ENCODE measurements around the gene KCNJ3.

The KCNJ3 gene

DNA sequence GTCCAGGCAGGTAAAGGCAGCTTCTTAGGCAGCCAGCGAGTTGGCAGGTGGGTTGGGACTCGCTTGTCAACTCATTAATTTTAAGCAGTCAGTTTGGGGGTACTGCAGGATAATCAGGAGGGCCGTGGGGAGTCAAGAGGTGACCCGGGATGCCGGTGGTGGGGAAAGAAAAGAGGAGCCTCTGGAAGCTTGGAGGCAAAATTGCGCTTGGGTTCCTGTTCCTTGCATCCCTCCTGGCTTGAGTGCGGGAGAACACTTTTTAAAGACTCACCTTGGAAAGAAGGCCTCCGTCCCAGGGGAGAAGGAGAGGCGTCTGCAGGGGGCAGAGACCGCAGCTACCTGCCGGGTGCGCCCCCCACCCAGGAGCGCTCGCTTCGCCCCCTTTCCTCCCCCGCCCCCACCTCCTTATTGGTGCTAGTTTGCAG lies at the start of gene KCNJ3:
Gene KCNJ3, plus strand, starts transcription at position 400 of the 425 bp plus-strand sequence. CDS start 81 bp downstream, outside the sequence.
- DNase-seq: no peak

DNA sequence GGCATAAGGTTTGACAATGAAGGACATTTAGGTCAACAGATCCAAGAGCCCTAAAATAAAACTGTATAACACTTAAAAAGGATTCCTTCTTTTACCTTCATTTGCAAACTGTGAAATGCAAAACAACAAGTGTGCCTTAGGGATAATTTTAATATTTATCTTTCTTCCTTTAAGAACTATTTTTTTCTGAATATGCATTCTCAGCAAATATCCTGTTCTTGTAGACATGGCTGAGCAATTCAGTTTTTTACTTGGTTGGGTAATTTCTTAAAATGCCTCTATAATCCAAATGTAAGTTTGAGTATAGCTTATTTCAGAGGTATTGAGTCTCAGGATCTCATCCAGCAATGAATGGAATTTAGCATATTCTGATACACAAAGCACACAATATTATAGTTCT lies 43.0 kb upstream of the KCNJ3 start:
- no peak for DNase-seq

GRCh38 chr2:154658854-154659253 lies 39.6 kb upstream of the KCNJ3 start:
- DNase-seq: no peak

GRCh38 chr2:154664248-154664647 lies 34.2 kb upstream of the KCNJ3 start:
- no peak for DNase-seq

DNA sequence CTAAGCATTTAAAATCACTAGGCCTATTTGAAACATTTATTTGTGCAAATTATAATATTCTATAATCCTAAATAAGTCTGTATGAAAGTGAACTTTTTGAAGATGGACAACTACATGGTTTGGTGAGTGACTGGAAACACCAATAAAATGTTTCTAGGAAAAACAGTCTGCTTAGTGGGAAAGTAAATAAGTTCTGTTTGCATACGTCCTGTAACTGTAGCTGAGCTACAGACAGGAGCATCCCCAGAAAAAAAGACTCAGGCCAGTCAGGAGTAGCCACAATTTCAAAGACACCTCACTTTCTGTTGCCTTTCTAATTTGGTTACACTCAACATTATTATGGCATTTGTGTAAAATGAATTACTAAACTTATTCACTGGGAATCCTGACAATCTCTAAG lies 28.4 kb upstream of the KCNJ3 start:
- no peak for DNase-seq

DNA sequence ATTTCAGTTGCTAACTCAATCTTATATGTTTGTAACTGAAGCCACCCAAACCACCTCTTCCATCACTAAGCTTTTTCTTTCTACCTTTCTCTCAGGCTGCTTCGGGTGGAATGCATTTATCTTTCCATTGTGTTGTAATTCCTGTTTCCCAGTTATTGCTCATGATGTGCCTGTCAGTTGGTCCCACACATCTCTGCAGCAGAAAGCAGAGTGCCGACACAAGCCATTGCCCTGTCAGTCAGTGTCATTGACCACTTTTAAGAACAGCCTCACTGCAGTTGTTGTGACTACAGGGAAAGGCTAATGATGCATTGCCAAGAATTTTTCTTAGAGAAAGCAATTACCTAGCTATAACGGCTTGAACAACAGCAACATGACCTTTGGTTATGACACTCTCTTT lies 24.8 kb upstream of the KCNJ3 start:
- DNase-seq: no peak

DNA sequence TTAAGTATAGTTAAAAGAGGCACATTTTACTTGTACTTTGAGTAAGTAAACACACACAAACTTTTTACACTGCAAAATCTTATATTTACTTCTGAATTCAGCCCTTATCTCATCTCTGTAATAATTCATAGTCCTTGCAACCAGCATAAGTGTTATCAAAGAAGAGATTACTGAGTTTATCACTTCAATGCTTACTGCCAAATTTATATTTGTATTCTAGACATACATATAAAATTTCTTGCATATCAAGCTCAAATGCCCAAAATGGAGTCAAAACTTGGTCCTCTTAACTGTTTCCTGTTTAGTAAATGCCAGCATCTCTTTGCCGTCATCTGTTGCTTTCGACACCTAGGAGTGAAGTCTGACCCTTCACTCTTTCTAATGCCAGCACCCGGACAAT lies 21.1 kb upstream of the KCNJ3 start:
- no peak for DNase-seq

GRCh38 chr2:154681741-154682140 lies 16.8 kb upstream of the KCNJ3 start:
- no peak for DNase-seq

GRCh38 chr2:154686162-154686561 lies 12.3 kb upstream of the KCNJ3 start:
- DNase-seq: no peak

DNA sequence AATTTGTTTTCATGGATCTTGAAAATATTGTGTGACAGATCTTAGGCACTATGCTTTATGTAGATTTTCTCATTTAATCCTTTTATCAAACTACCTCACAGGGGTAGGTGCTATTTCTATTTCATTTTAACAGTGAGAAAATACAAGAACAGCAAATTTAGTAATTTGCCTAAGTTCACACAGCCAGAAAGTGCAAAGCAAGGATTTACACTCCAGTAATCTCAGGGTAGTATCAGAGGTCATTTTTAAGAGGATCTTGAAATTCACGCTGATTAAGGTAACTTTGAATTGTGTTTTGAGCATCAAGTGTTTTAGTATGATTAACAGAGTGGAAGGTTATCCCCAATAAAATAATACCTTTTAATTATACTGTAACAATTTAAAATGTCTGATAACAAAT lies 10.1 kb upstream of the KCNJ3 start:
- DNase-seq: no peak

GRCh38 chr2:154689158-154689557 lies 9.3 kb upstream of the KCNJ3 start:
- DNase-seq: no peak

GRCh38 chr2:154692927-154693326 lies 5.6 kb upstream of the KCNJ3 start:
- no peak for DNase-seq

- DNase-seq: no peak
Measured at GRCh38 chr2:154693741-154694340, 4.7 kb upstream of the KCNJ3 start.

DNA sequence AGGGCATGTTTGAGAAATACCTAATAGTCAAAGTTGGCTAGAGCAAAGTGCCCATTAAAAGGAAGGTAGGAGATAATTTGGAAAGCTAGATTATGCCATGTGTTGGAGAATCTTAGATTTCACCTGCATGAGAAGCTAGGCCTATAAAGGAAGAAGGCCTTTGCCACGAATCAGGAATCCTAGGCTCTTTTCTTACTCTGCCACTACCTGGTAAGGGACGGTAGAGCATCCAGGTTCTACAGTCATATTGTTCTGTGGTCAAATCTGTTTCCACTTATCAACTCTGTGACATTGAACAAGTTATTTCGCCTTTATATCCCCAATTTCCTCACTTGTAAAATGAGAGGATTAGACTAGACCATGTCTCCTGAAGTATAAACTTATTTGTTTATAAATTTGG lies 3.6 kb upstream of the KCNJ3 start:
- DNase-seq: no peak

DNA sequence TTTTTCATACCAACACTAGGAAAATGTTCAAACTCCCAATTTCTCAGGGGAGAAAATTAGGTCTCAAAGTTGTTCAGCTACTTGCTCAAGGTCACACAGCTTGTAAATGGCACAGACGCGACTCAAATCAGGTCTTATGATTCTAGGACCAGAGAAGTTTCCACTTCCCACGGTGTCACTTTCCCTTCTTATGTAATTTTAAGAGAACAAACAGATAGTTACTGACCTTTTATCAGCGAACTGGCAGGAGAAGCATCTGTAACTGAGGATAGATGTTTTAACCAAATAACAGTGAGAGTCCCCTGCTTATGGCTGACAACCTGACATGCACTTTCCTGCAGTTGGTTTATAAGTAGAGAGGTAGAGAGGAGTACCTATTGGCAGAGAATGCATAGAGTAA lies 2.1 kb upstream of the KCNJ3 start:
- DNase-seq: no peak

DNA sequence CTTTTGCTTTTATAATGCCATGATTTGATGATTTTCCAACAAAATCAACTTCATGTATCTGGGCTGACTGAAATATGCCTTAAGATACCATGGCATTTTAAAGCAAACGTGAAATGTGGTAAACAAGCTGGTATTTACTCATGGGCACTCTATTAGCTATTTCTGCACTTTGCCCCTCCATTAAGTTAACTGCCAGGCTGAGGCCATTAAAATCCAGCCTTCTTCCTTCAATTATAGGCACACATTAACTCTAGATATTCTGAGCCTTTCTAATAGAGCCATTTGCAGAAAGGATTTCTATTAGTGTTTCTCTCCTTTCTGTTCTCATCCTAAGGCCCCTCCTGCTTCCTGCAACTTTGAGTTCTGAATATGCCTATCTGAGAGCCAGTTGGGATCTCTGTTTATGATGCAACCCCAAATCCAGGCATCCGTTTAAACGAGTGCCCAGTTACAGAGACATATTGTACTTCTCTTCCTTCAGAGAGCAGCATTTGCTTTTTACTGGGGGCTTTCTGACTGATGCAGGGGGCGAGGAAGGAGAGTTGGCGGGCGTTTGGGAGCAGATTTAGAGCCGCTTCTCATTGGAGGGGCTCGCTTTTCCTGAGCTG lies 1.6 kb upstream of the KCNJ3 start:
- no peak for DNase-seq

DNA sequence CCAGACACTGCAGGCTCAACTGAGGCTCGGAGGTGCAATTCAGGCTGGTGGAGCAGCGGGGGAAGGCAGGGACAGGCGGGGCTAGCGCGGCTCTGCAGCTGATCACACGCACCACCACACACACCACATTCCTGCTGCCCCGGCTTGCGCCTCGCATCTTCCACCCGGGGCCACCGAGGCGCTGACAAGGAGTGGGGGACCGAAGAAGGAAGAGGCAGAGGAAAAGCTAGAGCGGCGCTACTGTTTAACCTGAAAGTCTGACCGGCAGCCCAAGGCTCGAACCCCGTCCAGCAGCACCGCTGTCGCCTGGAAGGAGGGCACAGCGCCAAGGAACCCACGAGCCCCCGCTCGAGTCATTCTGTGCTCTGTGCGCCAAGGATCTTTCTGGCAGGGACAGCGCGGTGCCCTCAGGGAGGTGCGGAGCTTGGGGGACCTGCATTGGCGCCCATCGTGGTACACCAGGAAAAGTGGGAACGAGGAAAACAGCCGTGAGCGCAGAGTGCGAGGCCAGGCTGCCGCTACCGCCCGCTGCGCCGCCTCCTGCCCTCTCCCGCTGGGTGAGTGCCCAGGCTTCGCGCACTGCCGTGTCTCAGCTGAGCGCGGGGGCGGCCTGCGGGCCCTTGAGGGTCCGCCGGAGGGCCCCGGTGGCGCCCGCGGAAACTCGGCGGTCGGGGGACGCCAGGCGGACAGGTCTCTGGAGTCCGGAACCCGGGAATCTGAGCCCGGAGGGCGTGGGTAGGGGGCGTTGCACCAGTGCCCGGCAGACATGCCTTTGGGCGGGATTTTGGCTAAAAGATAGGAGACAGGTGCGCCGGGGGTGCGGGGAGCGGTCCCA lies 860 bp upstream of the KCNJ3 start:
- DNase-seq: no peak

DNA sequence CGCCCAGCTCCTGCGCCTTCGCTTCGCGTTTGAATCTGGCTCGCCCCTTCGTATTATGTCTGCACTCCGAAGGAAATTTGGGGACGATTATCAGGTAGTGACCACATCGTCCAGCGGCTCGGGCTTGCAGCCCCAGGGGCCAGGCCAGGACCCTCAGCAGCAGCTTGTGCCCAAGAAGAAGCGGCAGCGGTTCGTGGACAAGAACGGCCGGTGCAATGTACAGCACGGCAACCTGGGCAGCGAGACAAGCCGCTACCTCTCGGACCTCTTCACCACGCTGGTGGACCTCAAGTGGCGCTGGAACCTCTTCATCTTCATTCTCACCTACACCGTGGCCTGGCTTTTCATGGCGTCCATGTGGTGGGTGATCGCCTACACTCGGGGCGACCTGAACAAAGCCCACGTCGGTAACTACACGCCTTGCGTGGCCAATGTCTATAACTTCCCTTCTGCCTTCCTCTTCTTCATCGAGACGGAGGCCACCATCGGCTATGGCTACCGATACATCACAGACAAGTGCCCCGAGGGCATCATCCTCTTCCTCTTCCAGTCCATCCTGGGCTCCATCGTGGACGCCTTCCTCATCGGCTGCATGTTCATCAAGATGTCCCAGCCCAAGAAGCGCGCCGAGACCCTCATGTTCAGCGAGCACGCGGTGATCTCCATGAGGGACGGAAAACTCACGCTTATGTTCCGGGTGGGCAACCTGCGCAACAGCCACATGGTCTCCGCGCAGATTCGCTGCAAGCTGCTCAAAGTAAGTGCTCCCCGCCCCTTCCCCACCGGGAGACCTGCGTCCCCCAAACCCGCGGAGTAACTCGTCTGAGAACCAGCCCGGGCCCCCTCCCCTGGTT lies 453 bp downstream of the KCNJ3 start:
- no peak for DNase-seq

DNA sequence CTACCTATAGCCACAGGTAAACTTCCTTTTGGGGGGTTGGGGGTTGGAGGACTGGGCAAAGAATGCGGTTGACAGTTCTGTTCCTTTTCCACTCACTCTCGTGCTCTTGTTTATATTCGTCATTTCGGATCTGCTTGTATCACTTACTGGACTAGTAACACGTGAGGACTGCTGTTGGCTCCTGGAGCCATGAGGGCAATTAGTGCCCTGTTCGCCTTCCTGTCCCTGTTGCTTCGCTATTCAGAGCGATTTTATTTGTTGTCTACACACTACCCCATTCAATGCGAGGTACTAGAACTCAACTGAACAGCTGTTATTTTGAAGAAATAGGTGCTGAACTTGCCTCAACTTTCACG lies 1.1 kb downstream of the KCNJ3 start:
- peak; percentile 27 for DNase-seq

- DNase-seq: no peak
Measured at GRCh38 chr2:154700136-154700535, 1.6 kb downstream of the KCNJ3 start.

DNA sequence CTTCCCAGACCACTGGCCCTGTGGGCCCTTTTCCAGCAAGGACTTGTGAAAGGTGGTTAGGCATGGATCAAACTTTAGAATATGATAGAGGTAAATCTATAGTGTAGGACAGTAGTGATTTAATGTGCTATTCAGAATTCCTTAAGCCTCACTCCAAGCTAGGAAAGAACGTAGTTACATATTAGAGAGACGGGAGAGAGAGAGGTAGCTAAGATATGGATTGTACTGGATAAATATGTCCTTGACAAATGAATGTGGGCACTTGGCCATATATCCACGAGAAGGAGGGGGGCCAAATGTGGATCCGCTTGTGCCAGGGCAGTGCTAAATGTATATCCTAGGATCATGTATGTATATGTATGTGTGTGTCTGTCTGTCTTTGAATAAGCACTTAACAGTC lies 6.5 kb downstream of the KCNJ3 start:
- no peak for DNase-seq

GRCh38 chr2:154706660-154707059 lies 8.2 kb downstream of the KCNJ3 start:
- DNase-seq: no peak

DNA sequence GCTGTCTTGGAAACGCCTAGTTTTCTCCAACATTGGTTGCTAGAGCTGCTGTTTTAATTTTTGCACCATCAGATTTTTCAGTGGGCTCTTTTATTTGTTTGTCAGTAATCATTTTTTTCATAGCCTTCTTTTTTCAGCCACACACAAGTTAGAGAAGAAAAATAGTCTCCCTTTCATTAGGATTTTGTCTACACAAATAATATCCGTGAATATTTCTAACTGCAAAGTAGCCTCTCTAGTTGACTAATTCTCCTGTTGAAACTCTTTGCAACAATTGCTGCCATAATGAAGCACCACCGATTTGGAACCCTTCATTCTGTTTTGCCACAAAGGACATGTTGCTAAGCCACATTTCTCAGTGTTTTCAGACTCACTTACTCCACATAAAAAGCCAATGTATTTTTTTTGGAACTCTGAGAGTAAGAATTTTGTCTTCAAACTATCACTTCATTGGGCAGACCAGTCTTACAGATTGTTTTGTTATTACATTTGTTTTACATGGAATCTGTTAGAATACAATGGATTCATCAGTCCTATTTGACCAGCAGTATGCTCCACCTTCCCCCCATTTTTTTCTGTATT lies 9.6 kb downstream of the KCNJ3 start:
- DNase-seq: no peak

Measured in NCI-H2029 (cell line).